C4-2B (cell line): ENCODE data around the gene IL16.

ENCODE experiments used
- H3K27ac ChIP-seq: fragments of 450-650 bp; 2 replicates; pipeline ENCODE4 v1.5.1; 2017
- CTCF ChIP-seq: fragments of 450-650 bp; conservative IDR thresholded peaks from 2 replicates; pipeline ENCODE4 v1.5.1; 2017; ENCODE audit warnings: mild to moderate bottlenecking
- ZFX ChIP-seq: fragments of 450-650 bp; IDR thresholded peaks from 2 replicates; pipeline ENCODE4 v1.6.1; 2017

Gene IL16

GRCh38 chr15:81183439-81183775, 13.3 kb upstream of the IL16 start:
- no peak overlapping the region for H3K27ac ChIP-seq
- no peak for TF ChIP-seq ZFX
- no peak for TF ChIP-seq CTCF

- TF ChIP-seq CTCF (no peak), ZFX (no peak)
- H3K27ac ChIP-seq, result no peak overlapping the region
Measured at GRCh38 chr15:81184188-81184587, 12.5 kb upstream of the IL16 start.

GRCh38 chr15:81185631-81186295, 10.9 kb upstream of the IL16 start:
- TF ChIP-seq CTCF (no peak), ZFX (no peak)
- H3K27ac ChIP-seq, result no peak overlapping the region

- TF ChIP-seq ZFX, result no peak
- TF ChIP-seq CTCF, result no peak
- no peak overlapping the region for H3K27ac ChIP-seq
Measured at GRCh38 chr15:81188354-81188753, 8.3 kb upstream of the IL16 start.

- H3K27ac ChIP-seq, result no peak overlapping the region
- TF ChIP-seq ZFX (no peak), CTCF (no peak)
Measured at GRCh38 chr15:81189583-81190283, 6.9 kb upstream of the IL16 start.

GRCh38 chr15:81190922-81191507, 5.7 kb upstream of the IL16 start:
- H3K27ac ChIP-seq, result no peak overlapping the region
- no peak for TF ChIP-seq CTCF
- no peak for TF ChIP-seq ZFX

- no peak for TF ChIP-seq ZFX
- no peak for TF ChIP-seq CTCF
- H3K27ac ChIP-seq, result no peak overlapping the region
Measured at GRCh38 chr15:81191701-81192100, 5.0 kb upstream of the IL16 start.
